Stimulated activated CD4-positive, alpha-beta T cell treated with anti-CD3 and anti-CD28 coated beads, Interleukin-12 subunit alpha, Interleukin-12 subunit beta, amount 100 ng/mL, for 48 hours (primary cell): Measurements from ENCODE around the gene ARID2.

Experiments used
- DNase-seq, 3 donors: peaks; one replicate each; pipeline ENCODE4 v3.0.0-alpha.2; 2020; ENCODE audit warnings: low read depth in 2 of 3, low spot score in 1 of 3

Gene ARID2

GRCh38 chr12:45760333-45760732, 30.8 kb downstream of the ARID2 start:
- DNase-seq, result no peak

GRCh38 chr12:45762185-45763110, 32.9 kb downstream of the ARID2 start:
- DNase-seq, result no peak

- no peak for DNase-seq
Measured at GRCh38 chr12:45763381-45763780, 33.9 kb downstream of the ARID2 start.

GRCh38 chr12:45768194-45768593, 38.7 kb downstream of the ARID2 start:
- no peak for DNase-seq

GRCh38 chr12:45773747-45774146, 44.2 kb downstream of the ARID2 start:
- DNase-seq, result no peak

GRCh38 chr12:45774508-45775162, 45.1 kb downstream of the ARID2 start:
- DNase-seq, result no peak

- DNase-seq, result no peak
Measured at GRCh38 chr12:45775465-45775864, 46.0 kb downstream of the ARID2 start.

GRCh38 chr12:45775964-45776363, 46.5 kb downstream of the ARID2 start:
- no peak for DNase-seq

- no peak for DNase-seq
Measured at GRCh38 chr12:45779936-45780335, 50.4 kb downstream of the ARID2 start.

GRCh38 chr12:45781080-45781479, 51.6 kb downstream of the ARID2 start:
- no peak for DNase-seq

- DNase-seq, result no peak
Measured at GRCh38 chr12:45785315-45785714, 55.8 kb downstream of the ARID2 start.

GRCh38 chr12:45789025-45789424, 59.5 kb downstream of the ARID2 start:
- DNase-seq, result no peak

- DNase-seq, result no peak
Measured at GRCh38 chr12:45794422-45794821, 64.9 kb downstream of the ARID2 start.

GRCh38 chr12:45801625-45802024, 72.1 kb downstream of the ARID2 start:
- no peak for DNase-seq

GRCh38 chr12:45803111-45803510, 73.6 kb downstream of the ARID2 start:
- DNase-seq, result no peak

GRCh38 chr12:45816652-45817051, 87.1 kb downstream of the ARID2 start:
- DNase-seq, result no peak

GRCh38 chr12:45827974-45828373, 98.5 kb downstream of the ARID2 start:
- no peak for DNase-seq

GRCh38 chr12:45828402-45828801, 98.9 kb downstream of the ARID2 start:
- DNase-seq, result no peak

GRCh38 chr12:45831590-45831989, 102.1 kb downstream of the ARID2 start:
- no peak for DNase-seq

- no peak for DNase-seq
Measured at GRCh38 chr12:45833401-45833800, 103.9 kb downstream of the ARID2 start.

- no peak for DNase-seq
Measured at GRCh38 chr12:45834809-45835208, 105.3 kb downstream of the ARID2 start.

- no peak for DNase-seq
Measured at GRCh38 chr12:45839917-45840316, 110.4 kb downstream of the ARID2 start.
